SK-N-SH treated with all-trans-retinoic acid at 6 μM for 48 hours (cell line): ENCODE results near the gene NOS3.

Experiments used
- ATAC-seq: fragments of 200-7000 bp; cut with Tn5 transposase; 3 replicates; pipeline ENCODE4 v1.9.1; 2020; ENCODE audit warnings: mild to moderate bottlenecking, moderate library complexity
- ARNTL ChIP-seq: fragments of 450-650 bp; formaldehyde crosslinking; IDR thresholded peaks from 2 replicates; pipeline ENCODE4 v1.5.0; 2020; ENCODE audit warnings: low read depth, mild to moderate bottlenecking, moderate library complexity, borderline replicate concordance
- CSDC2 ChIP-seq: fragments of 250-450 bp; sonication (Bioruptor Pico); IDR thresholded peaks from 2 replicates; pipeline ENCODE4 v1.5.0; 2020; ENCODE audit warnings: mild to moderate bottlenecking, moderate library complexity
- GLIS3 ChIP-seq: fragments of 250-450 bp; sonication (Bioruptor Pico); IDR thresholded peaks from 2 replicates; pipeline ENCODE4 v1.5.0; 2020; ENCODE audit warnings: mild to moderate bottlenecking, moderate library complexity
- ISL1 ChIP-seq: fragments of 250-450 bp; sonication (Bioruptor Pico); IDR thresholded peaks from 2 replicates; pipeline ENCODE4 v2.1.2; 2022; ENCODE audit warnings: mild to moderate bottlenecking, moderate library complexity
- OSR1 ChIP-seq: fragments of 250-450 bp; sonication (Bioruptor Pico); IDR thresholded peaks from 2 replicates; pipeline ENCODE4 v1.8.0; 2022; ENCODE audit warnings: moderate library complexity, mild to moderate bottlenecking, inconsistent platforms
- PPARA ChIP-seq: fragments of 250-450 bp; sonication (Bioruptor Pico); IDR thresholded peaks from 2 replicates; pipeline ENCODE4 v1.5.0; 2020; ENCODE audit warnings: mild to moderate bottlenecking, borderline replicate concordance
- RARB ChIP-seq: fragments of 250-450 bp; sonication (Bioruptor Pico); IDR thresholded peaks from 2 replicates; pipeline ENCODE4 v1.8.0; 2021; ENCODE audit warnings: mild to moderate bottlenecking, moderate library complexity
- SNAI2 ChIP-seq: fragments of 250-450 bp; sonication (Bioruptor Pico); IDR thresholded peaks from 2 replicates; pipeline ENCODE4 v1.5.0; 2020; ENCODE audit warnings: mild to moderate bottlenecking, moderate library complexity
- TCF4 ChIP-seq: fragments of 250-450 bp; sonication (Bioruptor Pico); IDR thresholded peaks from 2 replicates; pipeline ENCODE4 v1.8.0; 2021; ENCODE audit warnings: mild to moderate bottlenecking, moderate library complexity, borderline replicate concordance
- TOX ChIP-seq: fragments of 250-450 bp; sonication (Bioruptor Pico); IDR thresholded peaks from 2 replicates; pipeline ENCODE4 v1.8.0; 2021; ENCODE audit warnings: mild to moderate bottlenecking, moderate library complexity, borderline replicate concordance
- ZC3H10 ChIP-seq: fragments of 250-450 bp; sonication (Bioruptor Pico); IDR thresholded peaks from 2 replicates; pipeline ENCODE4 v1.5.1; 2021; ENCODE audit warnings: mild to moderate bottlenecking, moderate library complexity
- ZFP3 ChIP-seq: fragments of 250-450 bp; sonication (Bioruptor Pico); IDR thresholded peaks from 2 replicates; pipeline ENCODE4 v1.5.0; 2020; ENCODE audit warnings: mild to moderate bottlenecking, moderate library complexity
- ZFP30 ChIP-seq: fragments of 450-650 bp; formaldehyde crosslinking; IDR thresholded peaks from 2 replicates; pipeline ENCODE4 v1.5.0; 2022; ENCODE audit warnings: mild to moderate bottlenecking, moderate library complexity
- ZNF565 ChIP-seq: fragments of 450-650 bp; formaldehyde crosslinking; conservative IDR thresholded peaks from 2 replicates; pipeline ENCODE4 v1.5.0; 2020; ENCODE audit warnings: low read depth, mild to moderate bottlenecking, moderate library complexity
- ZNF70 ChIP-seq: fragments of 450-650 bp; formaldehyde crosslinking; IDR thresholded peaks from 2 replicates; pipeline ENCODE4 v1.5.0; 2020; ENCODE audit warnings: mild to moderate bottlenecking, moderate library complexity
- TF ChIP-seq, protein P1 (sequence below): fragments of 250-450 bp; sonication (Bioruptor Pico); IDR thresholded peaks from 2 replicates; pipeline ENCODE4 v1.5.1; 2020; ENCODE audit warnings: low read depth, mild to moderate bottlenecking, moderate library complexity
- TF ChIP-seq, protein P2 (sequence below): fragments of 250-450 bp; sonication (Bioruptor Pico); IDR thresholded peaks from 2 replicates; pipeline ENCODE4 v1.8.0; 2021; ENCODE audit warnings: low read depth, mild to moderate bottlenecking, moderate library complexity, borderline replicate concordance
- TF ChIP-seq, protein P3 (sequence below): fragments of 250-450 bp; sonication (Bioruptor Pico); IDR thresholded peaks from 2 replicates; pipeline ENCODE4 v1.5.1; 2021; ENCODE audit warnings: mild to moderate bottlenecking, moderate library complexity
- TF ChIP-seq, protein P4 (sequence below): fragments of 250-450 bp; sonication (Bioruptor Pico); IDR thresholded peaks from 2 replicates; pipeline ENCODE4 v1.5.0; 2020; ENCODE audit warnings: mild to moderate bottlenecking, moderate library complexity

The NOS3 gene

DNA sequence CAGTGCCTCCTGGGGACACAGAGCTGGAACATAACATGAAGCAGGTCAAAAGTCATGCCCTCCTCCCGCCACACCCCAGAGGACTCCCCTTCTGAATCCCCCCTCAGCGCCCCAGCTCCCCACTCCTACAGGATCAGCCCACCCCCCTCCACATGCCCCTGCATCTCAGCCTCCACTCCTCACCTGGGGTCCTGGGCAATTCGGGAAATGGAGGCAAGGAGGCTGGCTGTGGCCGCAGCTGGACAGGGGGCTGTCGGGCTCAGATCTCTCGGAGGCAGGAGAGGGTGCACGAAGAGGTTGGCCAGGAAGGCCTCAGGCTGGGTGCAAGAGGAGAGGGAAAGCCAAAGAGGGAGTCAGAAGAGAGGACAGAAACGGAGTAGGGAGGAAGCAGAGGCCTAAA is 25.7 kb downstream of the NOS3 start:
- no peak for ATAC-seq
- TF ChIP-seq CSDC2 (CRISPR knock-in tag) (no peak), ZNF70 (no peak), ZFP3 (CRISPR knock-in tag) (no peak), ZC3H10 (CRISPR knock-in tag) (no peak), TOX (CRISPR knock-in tag) (no peak), RARB (no peak), ISL1 (CRISPR knock-in tag) (no peak), GLIS3 (CRISPR knock-in tag) (no peak), PPARA (CRISPR knock-in tag) (no peak), TCF4 (CRISPR knock-in tag) (no peak), ZNF565 (CRISPR knock-in tag) (no peak), SNAI2 (CRISPR knock-in tag) (no peak), ZFP30 (CRISPR knock-in tag) (no peak)
- TF ChIP-seq, protein P1, sequence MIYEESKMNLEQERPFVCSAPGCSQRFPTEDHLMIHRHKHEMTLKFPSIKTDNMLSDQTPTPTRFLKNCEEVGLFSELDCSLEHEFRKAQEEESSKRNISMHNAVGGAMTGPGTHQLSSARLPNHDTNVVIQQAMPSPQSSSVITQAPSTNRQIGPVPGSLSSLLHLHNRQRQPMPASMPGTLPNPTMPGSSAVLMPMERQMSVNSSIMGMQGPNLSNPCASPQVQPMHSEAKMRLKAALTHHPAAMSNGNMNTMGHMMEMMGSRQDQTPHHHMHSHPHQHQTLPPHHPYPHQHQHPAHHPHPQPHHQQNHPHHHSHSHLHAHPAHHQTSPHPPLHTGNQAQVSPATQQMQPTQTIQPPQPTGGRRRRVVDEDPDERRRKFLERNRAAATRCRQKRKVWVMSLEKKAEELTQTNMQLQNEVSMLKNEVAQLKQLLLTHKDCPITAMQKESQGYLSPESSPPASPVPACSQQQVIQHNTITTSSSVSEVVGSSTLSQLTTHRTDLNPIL (CRISPR knock-in tag), result no peak
- TF ChIP-seq, protein P2, sequence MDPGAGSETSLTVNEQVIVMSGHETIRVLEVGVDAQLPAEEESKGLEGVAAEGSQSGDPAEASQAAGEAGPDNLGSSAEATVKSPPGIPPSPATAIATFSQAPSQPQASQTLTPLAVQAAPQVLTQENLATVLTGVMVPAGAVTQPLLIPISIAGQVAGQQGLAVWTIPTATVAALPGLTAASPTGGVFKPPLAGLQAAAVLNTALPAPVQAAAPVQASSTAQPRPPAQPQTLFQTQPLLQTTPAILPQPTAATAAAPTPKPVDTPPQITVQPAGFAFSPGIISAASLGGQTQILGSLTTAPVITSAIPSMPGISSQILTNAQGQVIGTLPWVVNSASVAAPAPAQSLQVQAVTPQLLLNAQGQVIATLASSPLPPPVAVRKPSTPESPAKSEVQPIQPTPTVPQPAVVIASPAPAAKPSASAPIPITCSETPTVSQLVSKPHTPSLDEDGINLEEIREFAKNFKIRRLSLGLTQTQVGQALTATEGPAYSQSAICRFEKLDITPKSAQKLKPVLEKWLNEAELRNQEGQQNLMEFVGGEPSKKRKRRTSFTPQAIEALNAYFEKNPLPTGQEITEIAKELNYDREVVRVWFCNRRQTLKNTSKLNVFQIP, result no peak
- TF ChIP-seq, protein P3, sequence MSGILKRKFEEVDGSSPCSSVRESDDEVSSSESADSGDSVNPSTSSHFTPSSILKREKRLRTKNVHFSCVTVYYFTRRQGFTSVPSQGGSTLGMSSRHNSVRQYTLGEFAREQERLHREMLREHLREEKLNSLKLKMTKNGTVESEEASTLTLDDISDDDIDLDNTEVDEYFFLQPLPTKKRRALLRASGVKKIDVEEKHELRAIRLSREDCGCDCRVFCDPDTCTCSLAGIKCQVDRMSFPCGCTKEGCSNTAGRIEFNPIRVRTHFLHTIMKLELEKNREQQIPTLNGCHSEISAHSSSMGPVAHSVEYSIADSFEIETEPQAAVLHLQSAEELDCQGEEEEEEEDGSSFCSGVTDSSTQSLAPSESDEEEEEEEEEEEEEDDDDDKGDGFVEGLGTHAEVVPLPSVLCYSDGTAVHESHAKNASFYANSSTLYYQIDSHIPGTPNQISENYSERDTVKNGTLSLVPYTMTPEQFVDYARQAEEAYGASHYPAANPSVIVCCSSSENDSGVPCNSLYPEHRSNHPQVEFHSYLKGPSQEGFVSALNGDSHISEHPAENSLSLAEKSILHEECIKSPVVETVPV, result no peak

DNA sequence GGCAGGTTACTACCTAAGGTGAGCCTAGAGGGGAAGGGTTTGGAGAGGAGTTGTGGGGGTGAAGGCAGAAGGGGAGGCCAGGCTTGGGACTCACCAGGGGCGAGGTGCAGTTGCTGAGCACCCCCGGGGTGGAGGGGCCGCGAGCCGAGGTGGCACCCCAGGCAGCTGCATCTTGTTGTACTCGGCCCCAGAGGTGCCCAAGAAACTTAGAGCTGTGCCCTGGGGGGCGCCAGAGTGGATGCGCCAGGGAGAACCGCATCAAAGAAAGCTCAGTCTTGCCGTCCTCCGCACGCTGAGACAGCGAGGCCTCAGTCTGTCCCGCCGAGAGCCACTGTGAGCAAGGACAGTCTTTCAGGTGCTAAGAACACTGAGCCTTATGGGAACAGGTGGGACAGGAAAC is 26.1 kb downstream of the NOS3 start:
- TF ChIP-seq ZFP30 (CRISPR knock-in tag), result no peak
- TF ChIP-seq GLIS3 (CRISPR knock-in tag), result no peak
- no peak for TF ChIP-seq OSR1 (CRISPR knock-in tag)
- no peak for TF ChIP-seq CSDC2 (CRISPR knock-in tag)
- TF ChIP-seq, protein P3, result no peak
- TF ChIP-seq ZNF565 (CRISPR knock-in tag), result no peak
- TF ChIP-seq, protein P1 (CRISPR knock-in tag), result no peak
- TF ChIP-seq, protein P2, result no peak
- no peak for TF ChIP-seq ARNTL (CRISPR knock-in tag)
- TF ChIP-seq, protein P4, sequence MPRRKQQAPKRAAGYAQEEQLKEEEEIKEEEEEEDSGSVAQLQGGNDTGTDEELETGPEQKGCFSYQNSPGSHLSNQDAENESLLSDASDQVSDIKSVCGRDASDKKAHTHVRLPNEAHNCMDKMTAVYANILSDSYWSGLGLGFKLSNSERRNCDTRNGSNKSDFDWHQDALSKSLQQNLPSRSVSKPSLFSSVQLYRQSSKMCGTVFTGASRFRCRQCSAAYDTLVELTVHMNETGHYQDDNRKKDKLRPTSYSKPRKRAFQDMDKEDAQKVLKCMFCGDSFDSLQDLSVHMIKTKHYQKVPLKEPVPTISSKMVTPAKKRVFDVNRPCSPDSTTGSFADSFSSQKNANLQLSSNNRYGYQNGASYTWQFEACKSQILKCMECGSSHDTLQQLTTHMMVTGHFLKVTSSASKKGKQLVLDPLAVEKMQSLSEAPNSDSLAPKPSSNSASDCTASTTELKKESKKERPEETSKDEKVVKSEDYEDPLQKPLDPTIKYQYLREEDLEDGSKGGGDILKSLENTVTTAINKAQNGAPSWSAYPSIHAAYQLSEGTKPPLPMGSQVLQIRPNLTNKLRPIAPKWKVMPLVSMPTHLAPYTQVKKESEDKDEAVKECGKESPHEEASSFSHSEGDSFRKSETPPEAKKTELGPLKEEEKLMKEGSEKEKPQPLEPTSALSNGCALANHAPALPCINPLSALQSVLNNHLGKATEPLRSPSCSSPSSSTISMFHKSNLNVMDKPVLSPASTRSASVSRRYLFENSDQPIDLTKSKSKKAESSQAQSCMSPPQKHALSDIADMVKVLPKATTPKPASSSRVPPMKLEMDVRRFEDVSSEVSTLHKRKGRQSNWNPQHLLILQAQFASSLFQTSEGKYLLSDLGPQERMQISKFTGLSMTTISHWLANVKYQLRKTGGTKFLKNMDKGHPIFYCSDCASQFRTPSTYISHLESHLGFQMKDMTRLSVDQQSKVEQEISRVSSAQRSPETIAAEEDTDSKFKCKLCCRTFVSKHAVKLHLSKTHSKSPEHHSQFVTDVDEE (CRISPR knock-in tag), result no peak
- ATAC-seq, result no peak
